Activated naive CD4-positive, alpha-beta T cell treated with anti-CD3 and anti-CD28 coated beads for 36 hours (primary cell): Measurements from ENCODE around the gene ROS1. TPM values are rescaled to one million over a fixed set of nuclear protein-coding genes. Genes with fewer than 3 reads are reported as not detected.

ENCODE experiments used
- total RNA-seq, 2 experiments: library from RNA; stranded (reverse); gene quantifications; one replicate each; pipeline ENCODE4 v1.2.3, GENCODE V29; 2021

The ROS1 gene
- total RNA-seq, 2 experiments from 2014 or later: not detected

Other genes with a start within 250 kb of the ROS1 start
- not detected for gene VGLL2, start 160.4 kb downstream of the ROS1 start, total RNA-seq
- gene DCBLD1, start 56.7 kb upstream of the ROS1 start, total RNA-seq: 1 to 10 TPM; 1.1 to 1.4 TPM
- 1 to 10 TPM; 7.2 to 7.5 TPM for gene GOPC, start 176.6 kb upstream of the ROS1 start, total RNA-seq
- 10 to 100 TPM; 24.0 to 24.1 TPM for gene NUS1, start 249.5 kb upstream of the ROS1 start, total RNA-seq